HuH-7.5 (cell line): ENCODE results near the gene IL20RA.
"Not testable (repeated sequence)": the region's sequence is repeated elsewhere in the genome, so short reads cannot be mapped to it uniquely, and the experiment has no call there.

Experiments used
- DNase-seq: peaks from one replicate; pipeline ENCODE4 v3.0.0; 2011; ENCODE audit warnings: low spot score

The IL20RA gene

GRCh38 chr6:137044366-137045221 is at the start of gene IL20RA:
Gene IL20RA, minus strand, starts transcription at chr6:137044965. Its CDS starts 237 bp downstream, at chr6:137044728.
- DNase-seq, result peak; percentile 28

- DNase-seq, result no peak
These were observed 48.7 kb upstream of the IL20RA start for GRCh38 chr6:137093183-137094069.

GRCh38 chr6:137092018-137092417 is 47.3 kb upstream of the IL20RA start:
- no peak for DNase-seq

GRCh38 chr6:137089305-137089704 is 44.5 kb upstream of the IL20RA start:
- no peak for DNase-seq

GRCh38 chr6:137087902-137088301 is 43.1 kb upstream of the IL20RA start:
- DNase-seq, result no peak

- DNase-seq, result no peak
These were observed 41.3 kb upstream of the IL20RA start for GRCh38 chr6:137086031-137086430.

- DNase-seq, result no peak
These were observed 40.3 kb upstream of the IL20RA start for GRCh38 chr6:137084865-137085617.

GRCh38 chr6:137084090-137084489 is 39.3 kb upstream of the IL20RA start:
- DNase-seq, result no peak

GRCh38 chr6:137081997-137082396 is 37.2 kb upstream of the IL20RA start:
- no peak for DNase-seq

- DNase-seq, result no peak
These were observed 35.9 kb upstream of the IL20RA start for GRCh38 chr6:137080711-137081110.

GRCh38 chr6:137076277-137077068 is 31.7 kb upstream of the IL20RA start:
- DNase-seq, result peak; percentile 35

GRCh38 chr6:137075790-137076189 is 31.0 kb upstream of the IL20RA start:
- not testable (repeated sequence) for DNase-seq

GRCh38 chr6:137070303-137070702 is 25.5 kb upstream of the IL20RA start:
- no peak for DNase-seq

- no peak for DNase-seq
These were observed 22.6 kb upstream of the IL20RA start for GRCh38 chr6:137067399-137067798.

- no peak for DNase-seq
These were observed 13.3 kb upstream of the IL20RA start for GRCh38 chr6:137058037-137058436.

GRCh38 chr6:137056121-137056880 is 11.5 kb upstream of the IL20RA start:
- DNase-seq, result no peak

GRCh38 chr6:137051790-137052472 is 7.2 kb upstream of the IL20RA start:
- no peak for DNase-seq

GRCh38 chr6:137049095-137049494 is 4.3 kb upstream of the IL20RA start:
- DNase-seq, result no peak

- no peak for DNase-seq
These were observed 2.2 kb upstream of the IL20RA start for GRCh38 chr6:137046871-137047412.
